Umbilical cord (tissue), 2 donors: ENCODE results near the gene MAGI2. TPM values are rescaled to one million over a fixed set of nuclear protein-coding genes. Genes with fewer than 3 reads are reported as not detected.

Experiments
- DNase-seq: peaks from one replicate; pipeline ENCODE4 v3.0.0-alpha.2; 2015; ENCODE audit warnings: low spot score
- total RNA-seq: library from RNA; depleted of rRNA; stranded (reverse); fragments of >200 nt; gene quantifications from one replicate; pipeline ENCODE4 v1.2.3, GENCODE V29; 2014; ENCODE audit warnings: low replicate concordance; ENCODE audit not compliant: insufficient read depth

The MAGI2 gene
- total RNA-seq, 1 donor from 2014 or later, result 51.5 TPM

DNA sequence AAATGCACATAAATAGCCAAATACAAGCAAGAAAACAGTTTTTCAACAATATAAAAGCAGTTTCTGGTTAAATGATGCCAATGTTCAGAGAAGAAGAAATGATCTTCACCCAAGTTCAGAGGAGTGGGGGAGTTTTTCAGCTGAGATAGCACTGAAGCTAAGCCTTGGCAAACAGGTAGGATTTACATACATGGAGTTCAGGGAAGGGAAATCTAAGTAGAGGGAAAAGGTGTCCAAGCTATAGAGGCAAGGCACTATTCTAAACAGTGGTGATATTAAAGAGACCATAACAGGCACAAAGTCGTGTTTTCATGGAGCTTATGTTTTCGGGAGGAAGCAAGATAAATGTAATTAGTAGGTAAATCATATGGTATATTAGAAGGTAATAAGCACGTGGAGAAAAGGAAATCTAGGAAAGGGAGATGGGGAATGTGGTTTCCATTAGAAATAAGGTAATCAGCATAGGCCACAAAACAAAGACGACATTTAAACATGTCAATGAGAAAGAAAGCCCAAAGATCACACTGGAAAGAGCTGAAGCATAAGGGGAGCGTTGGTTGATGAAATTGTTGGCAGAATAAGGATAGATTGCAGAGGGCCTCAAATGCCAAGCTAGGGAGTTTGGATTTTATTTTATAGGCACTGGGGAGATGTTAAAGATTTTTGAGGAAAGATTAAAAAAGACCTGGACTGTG is 704.3 kb downstream of the MAGI2 start:
- DNase-seq, result no peak

GRCh38 chr7:78747592-78747991 is 705.9 kb downstream of the MAGI2 start:
- DNase-seq, result no peak

DNA sequence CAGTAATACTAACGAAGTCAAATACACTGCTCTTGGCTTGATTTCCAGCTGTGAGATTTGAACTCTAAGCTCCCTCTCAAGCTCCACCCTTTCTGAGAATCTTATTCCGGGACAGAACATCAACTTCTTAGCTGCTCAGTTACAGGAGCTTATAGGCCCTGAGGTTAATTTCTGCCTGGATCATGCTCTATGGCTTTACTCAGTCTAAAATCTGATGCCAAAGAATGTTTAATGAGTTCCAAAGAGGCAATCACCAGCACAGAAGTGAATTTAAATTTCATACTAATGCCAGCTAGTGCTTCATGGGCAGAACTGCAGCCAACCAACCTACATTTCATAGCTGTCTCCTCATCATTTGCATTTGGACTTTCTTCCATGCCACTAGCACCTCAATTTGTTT is 707.2 kb downstream of the MAGI2 start:
- no peak for DNase-seq

GRCh38 chr7:78742694-78743093 is 710.8 kb downstream of the MAGI2 start:
- DNase-seq, result no peak

- DNase-seq, result no peak
Measured at GRCh38 chr7:78736548-78736947, 716.9 kb downstream of the MAGI2 start.

GRCh38 chr7:78734626-78735025 is 718.8 kb downstream of the MAGI2 start:
- no peak for DNase-seq

DNA sequence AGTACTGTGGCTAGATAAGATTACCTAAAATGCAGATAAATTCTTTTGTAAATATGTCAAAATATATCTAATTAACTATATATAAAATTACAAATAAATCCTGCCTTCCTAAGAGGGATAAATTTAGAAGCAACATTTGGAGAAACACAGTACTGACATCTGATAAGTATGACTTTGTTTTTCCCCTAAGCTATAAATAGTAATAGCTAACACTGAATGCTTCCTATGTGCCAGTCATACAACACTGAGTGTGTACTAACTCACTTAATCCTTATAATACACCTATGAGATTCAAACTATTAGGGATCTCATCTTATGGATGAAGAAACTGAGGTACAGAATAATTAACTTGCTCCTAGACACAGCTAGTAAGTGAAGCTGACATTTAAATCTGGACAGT is 733.4 kb downstream of the MAGI2 start:
- DNase-seq, result no peak

DNA sequence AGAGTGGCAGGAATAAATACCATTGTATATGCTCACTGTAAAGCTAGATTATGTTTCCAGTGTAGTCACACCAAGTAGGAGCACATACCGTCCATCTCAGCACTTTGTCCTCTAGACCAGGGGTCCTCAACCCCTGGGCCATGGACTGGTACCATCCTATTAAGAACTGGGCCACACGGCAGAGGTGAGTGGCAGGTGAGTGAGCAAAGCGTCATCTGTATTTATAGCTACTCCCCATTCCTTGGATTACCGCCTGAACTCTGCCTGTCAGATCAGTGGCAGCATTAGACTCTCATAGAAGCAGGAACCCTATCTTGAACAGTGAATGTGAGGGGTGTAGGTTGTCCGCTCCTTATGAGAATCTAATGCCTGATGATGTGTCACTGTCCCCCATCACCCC is 735.3 kb downstream of the MAGI2 start:
- DNase-seq, result no peak

- no peak for DNase-seq
Measured at GRCh38 chr7:78716876-78717275, 736.6 kb downstream of the MAGI2 start.

DNA sequence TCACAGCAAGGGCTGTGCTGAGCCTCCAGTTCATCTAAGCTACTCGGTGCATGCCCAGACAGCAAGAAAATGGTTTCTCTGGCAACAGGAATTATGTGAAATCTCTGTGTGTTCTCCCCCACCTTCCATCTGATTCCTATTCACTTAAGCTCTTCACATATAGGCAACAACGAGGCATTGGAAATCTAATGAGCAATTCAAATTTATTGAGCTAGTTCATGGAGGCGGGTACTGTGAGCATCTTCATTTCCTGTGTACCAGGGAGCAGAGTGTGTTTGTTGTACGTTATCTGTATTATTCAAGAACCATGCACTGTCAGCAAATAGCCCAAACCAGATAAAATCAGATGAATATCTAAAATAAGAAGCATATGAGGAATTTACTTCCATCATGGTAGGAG is 739.1 kb downstream of the MAGI2 start:
- no peak for DNase-seq

- DNase-seq, result no peak
Measured at GRCh38 chr7:78712111-78712510, 741.4 kb downstream of the MAGI2 start.

DNA sequence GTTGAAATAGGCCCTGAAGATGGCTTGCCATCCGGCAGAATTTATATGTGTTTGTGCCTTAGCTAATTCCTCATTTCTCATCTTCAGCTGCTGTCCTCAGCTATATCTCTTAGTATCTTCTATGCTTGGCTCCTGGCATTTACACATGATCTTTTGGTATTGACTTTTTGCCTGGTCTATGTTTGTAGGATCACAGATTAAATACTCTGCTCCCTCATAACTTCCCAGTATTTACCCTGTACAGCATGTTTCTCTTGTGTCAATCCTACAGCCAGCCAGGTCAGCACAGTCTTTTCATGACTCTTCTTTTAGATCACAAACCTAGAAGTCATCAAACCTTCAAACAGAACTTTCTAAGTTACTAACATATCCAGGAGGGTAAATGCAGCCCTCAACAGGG is 743.8 kb downstream of the MAGI2 start:
- no peak for DNase-seq

GRCh38 chr7:78704504-78704903 is 749.0 kb downstream of the MAGI2 start:
- DNase-seq, result no peak

DNA sequence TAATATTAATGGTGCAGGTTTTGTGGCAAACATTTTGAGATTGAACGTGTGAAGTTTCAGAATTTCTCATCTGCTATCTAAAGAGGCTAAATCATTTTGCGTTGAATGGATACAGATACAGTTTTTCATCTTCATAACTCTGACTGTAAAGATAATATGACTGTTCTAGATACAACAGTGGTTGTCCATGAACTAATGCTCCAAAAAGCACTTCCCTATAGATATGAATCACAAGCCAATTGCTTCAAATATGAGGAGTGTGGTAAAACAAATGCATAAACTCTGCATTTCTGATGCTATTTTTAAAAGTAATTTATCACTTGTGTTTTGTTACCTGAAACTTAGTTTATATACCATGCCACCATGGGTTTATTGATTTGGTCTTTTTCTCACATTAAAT is 750.1 kb downstream of the MAGI2 start:
- DNase-seq, result no peak

GRCh38 chr7:78702770-78703169 is 750.7 kb downstream of the MAGI2 start:
- DNase-seq, result peak; percentile 51

GRCh38 chr7:78695826-78696225 is 757.6 kb downstream of the MAGI2 start:
- no peak for DNase-seq

DNA sequence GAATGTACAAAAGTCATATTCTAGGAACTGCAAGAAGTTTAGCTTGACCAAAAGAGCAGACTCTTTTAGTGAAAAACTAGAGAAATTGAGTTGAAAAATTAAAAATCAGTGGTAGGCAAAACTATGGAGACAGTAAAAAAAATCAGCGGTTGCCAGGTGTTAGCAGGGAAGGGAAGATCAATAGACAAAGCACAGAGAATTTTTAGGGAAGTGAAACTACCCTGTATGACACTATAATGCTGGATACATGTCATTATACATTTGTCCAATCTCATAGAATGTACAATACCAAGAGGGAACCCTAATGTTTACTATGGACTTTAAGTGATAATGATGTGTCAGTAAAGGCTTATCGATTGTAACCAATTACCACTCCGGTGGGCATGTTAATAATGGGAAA is 761.9 kb downstream of the MAGI2 start:
- no peak for DNase-seq

- peak; percentile 5 for DNase-seq
Measured at GRCh38 chr7:78690174-78690573, 763.3 kb downstream of the MAGI2 start.

DNA sequence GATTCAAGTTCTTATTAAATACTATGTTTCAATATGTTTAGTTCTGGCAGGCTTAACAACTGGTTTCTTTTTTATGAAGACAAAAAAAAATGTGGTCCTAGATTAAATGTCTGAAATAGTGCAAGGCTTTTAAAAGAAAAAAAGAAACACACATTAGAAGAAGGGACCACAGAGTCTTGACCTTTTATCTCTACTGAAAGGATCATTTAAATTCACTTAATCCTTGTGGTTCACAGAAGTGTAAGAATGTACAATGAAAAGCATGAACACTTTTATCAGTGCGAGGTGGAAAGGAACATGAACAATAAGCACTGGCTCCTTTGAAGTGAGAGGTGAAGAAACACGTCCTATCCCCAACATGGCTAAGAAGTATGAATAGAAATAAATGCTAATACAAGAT is 765.1 kb downstream of the MAGI2 start:
- no peak for DNase-seq

- no peak for DNase-seq
Measured at GRCh38 chr7:78686189-78686588, 767.3 kb downstream of the MAGI2 start.

- no peak for DNase-seq
Measured at GRCh38 chr7:78684201-78684600, 769.3 kb downstream of the MAGI2 start.

- no peak for DNase-seq
Measured at GRCh38 chr7:78683566-78683965, 769.9 kb downstream of the MAGI2 start.

DNA sequence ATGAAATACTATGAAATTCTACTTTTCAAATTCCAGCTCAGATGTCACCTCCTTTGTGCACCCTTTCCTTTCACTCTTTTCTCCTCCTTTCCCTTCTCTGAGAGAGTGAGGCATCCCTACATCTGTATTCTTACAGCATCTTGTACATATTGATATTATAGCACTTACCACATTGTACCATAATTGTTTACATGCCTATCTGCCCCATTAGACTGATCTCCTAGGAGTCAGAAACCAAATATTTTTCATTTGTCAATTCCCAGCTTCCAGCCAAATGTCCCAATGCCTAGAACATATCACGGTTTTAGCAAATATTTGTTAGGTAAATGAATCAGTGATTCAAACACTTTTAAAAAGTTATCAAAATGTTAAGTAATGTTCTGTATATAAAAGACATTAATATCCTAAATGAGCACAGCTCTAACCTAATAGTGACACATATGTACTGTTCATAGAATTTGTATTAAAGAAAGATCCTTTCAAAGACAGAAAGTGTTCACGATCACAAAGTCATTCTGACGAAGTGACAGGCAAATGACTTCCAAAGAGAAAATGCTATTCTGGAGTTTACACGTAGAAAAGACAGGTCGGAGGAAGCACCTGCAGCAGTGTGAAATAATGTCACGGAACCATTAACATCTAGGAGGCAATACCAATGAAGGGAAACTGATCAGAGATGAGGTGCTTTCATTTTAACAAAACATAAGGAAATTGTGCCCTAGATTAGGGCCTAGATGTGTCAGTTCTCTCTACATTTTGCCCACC is 774.2 kb downstream of the MAGI2 start:
- DNase-seq, result no peak
